GM21737 (cell line): ENCODE results near the gene MORC3.
"Not testable (repeated sequence)": the region's sequence is repeated elsewhere in the genome, so short reads cannot be mapped to it uniquely, and the experiment has no call there.

ENCODE experiments used
- ATAC-seq: cut with Tn5 transposase; IDR thresholded peaks from one replicate; pipeline ENCODE4 v1.9.1; 2021; ENCODE audit warnings: mild to moderate bottlenecking, moderate library complexity; ENCODE audit not compliant: unreplicated experiment

MORC3 gene

GRCh38 chr21:36319767-36320420 is at the start of gene MORC3:
MORC3 (plus strand) TSS chr21:36320197; CDS start chr21:36320265, 68 bp downstream.
- peak; percentile 91 for ATAC-seq

GRCh38 chr21:36270786-36271695 is 49.0 kb upstream of the MORC3 start:
- ATAC-seq: not testable (repeated sequence)

GRCh38 chr21:36274128-36274527 is 45.9 kb upstream of the MORC3 start:
- no peak for ATAC-seq

- no peak for ATAC-seq
Measured at GRCh38 chr21:36282568-36283230, 37.3 kb upstream of the MORC3 start.

- ATAC-seq: not testable (repeated sequence)
Measured at GRCh38 chr21:36283231-36283622, 36.8 kb upstream of the MORC3 start.

GRCh38 chr21:36288651-36289243 is 31.2 kb upstream of the MORC3 start:
- no peak for ATAC-seq

- ATAC-seq: no peak
Measured at GRCh38 chr21:36291509-36291908, 28.5 kb upstream of the MORC3 start.

GRCh38 chr21:36297406-36297937 is 22.5 kb upstream of the MORC3 start:
- ATAC-seq: no peak

- peak; percentile 98 for ATAC-seq
Measured at GRCh38 chr21:36297938-36298572, 21.9 kb upstream of the MORC3 start.

- ATAC-seq: no peak
Measured at GRCh38 chr21:36306872-36307534, 13.0 kb upstream of the MORC3 start.

GRCh38 chr21:36310016-36310415 is 10.0 kb upstream of the MORC3 start:
- peak; percentile 92 for ATAC-seq

- not testable (repeated sequence) for ATAC-seq
Measured at GRCh38 chr21:36313446-36313845, 6.6 kb upstream of the MORC3 start.

- not testable (repeated sequence) for ATAC-seq
Measured at GRCh38 chr21:36316045-36316444, 4.0 kb upstream of the MORC3 start.

GRCh38 chr21:36316872-36317484 is 3.0 kb upstream of the MORC3 start:
- ATAC-seq: no peak

GRCh38 chr21:36319406-36319766 is 611 bp upstream of the MORC3 start:
- ATAC-seq: not testable (repeated sequence)

GRCh38 chr21:36320421-36321324 is 676 bp downstream of the MORC3 start:
- ATAC-seq: no peak

GRCh38 chr21:36321325-36322082 is 1.5 kb downstream of the MORC3 start:
- no peak for ATAC-seq

- ATAC-seq: no peak
Measured at GRCh38 chr21:36322083-36322424, 2.1 kb downstream of the MORC3 start.
